Fibroblast of villous mesenchyme (primary cell): ENCODE results near the gene WDFY4. TPM values are rescaled to one million over a fixed set of nuclear protein-coding genes. Genes with fewer than 3 reads are reported as not detected.

Experiments
- DNase-seq: peaks from one replicate; pipeline ENCODE4 v3.0.0-alpha.2; 2010; ENCODE audit warnings: low read depth
- H3K4me3 ChIP-seq: 2 replicates; pipeline ENCODE4 v1.5.1; 2011; ENCODE audit warnings: low read depth, mild to moderate bottlenecking, low read length
- total RNA-seq: library from RNA; depleted of rRNA; stranded (reverse); fragments of >200 nt; gene quantifications from 2 replicates; pipeline ENCODE4 v1.2.3, GENCODE V29; 2012
- TF ChIP-seq, protein P1 (sequence below): IDR thresholded peaks from 2 replicates; pipeline ENCODE4 v1.5.1; 2012; ENCODE audit warnings: low read depth, mild to moderate bottlenecking, low read length; ENCODE audit not compliant: insufficient read depth

Gene WDFY4
- total RNA-seq, 1 donor, result not detected

GRCh38 chr10:48762064-48763042 lies 77.7 kb downstream of the WDFY4 start:
- TF ChIP-seq, protein P1, sequence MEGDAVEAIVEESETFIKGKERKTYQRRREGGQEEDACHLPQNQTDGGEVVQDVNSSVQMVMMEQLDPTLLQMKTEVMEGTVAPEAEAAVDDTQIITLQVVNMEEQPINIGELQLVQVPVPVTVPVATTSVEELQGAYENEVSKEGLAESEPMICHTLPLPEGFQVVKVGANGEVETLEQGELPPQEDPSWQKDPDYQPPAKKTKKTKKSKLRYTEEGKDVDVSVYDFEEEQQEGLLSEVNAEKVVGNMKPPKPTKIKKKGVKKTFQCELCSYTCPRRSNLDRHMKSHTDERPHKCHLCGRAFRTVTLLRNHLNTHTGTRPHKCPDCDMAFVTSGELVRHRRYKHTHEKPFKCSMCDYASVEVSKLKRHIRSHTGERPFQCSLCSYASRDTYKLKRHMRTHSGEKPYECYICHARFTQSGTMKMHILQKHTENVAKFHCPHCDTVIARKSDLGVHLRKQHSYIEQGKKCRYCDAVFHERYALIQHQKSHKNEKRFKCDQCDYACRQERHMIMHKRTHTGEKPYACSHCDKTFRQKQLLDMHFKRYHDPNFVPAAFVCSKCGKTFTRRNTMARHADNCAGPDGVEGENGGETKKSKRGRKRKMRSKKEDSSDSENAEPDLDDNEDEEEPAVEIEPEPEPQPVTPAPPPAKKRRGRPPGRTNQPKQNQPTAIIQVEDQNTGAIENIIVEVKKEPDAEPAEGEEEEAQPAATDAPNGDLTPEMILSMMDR, result no peak
- no peak overlapping the region for H3K4me3 ChIP-seq
- no peak for DNase-seq

DNA sequence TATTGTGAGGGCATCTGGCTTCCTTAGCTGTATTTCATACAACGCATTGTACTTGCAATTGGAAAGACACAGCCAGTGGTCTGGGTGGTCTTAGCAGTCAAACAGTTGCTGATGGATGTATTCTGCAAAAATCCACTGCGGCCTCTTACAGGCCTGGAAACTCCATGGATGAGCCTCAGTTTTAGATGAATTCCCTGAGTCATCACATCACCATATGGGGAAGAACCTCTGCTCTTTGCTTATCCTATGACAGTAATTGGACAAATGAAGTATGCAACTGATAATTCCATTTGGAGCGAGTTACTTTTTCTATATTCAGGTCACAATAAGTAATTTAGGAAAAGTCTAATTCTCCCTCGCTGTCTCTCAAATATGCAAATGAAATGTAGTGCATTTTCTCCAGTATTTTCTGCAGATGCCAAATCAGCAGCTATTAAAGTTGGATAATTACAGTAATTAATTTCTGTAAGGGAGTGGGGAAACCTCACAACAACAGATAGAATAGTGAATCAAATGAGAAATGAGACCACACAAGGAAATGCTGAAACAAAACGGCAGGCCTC lies 78.8 kb downstream of the WDFY4 start:
- DNase-seq, result no peak
- TF ChIP-seq, protein P1, result no peak
- no peak overlapping the region for H3K4me3 ChIP-seq

GRCh38 chr10:48764486-48764885 lies 79.8 kb downstream of the WDFY4 start:
- no peak for DNase-seq
- H3K4me3 ChIP-seq, result no peak overlapping the region
- TF ChIP-seq, protein P1, result no peak

- no peak for DNase-seq
- TF ChIP-seq, protein P1, result no peak
- H3K4me3 ChIP-seq, result no peak overlapping the region
Measured at GRCh38 chr10:48765039-48765438, 80.4 kb downstream of the WDFY4 start.

DNA sequence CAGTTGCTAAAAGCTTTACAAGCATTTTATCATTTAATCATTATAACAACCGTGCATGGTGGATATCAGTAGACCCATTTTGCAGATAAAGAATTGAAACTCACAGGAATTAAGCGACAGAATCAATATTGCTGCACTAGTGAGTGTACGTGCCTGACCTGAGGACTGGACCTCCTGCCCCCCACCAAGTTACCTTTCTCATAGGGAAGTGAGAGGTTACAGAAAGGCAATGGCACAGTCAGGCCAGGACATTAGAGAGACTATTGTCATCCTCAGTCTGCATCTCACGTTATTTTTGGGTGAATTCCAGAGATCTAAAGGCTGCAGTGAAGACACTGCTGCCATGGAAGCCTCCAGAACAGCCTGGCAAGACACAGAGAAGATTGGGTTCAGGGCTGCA lies 80.9 kb downstream of the WDFY4 start:
- H3K4me3 ChIP-seq, result no peak overlapping the region
- TF ChIP-seq, protein P1, result no peak
- no peak for DNase-seq

- no peak overlapping the region for H3K4me3 ChIP-seq
Measured at GRCh38 chr10:48767373-48768143, 82.9 kb downstream of the WDFY4 start.

More at GRCh38 chr10:48767373-48768143, 82.9 kb downstream of the WDFY4 start:
- no peak for DNase-seq
- TF ChIP-seq, protein P1, result no peak
